Activated CD4-positive, CD25-positive, alpha-beta regulatory T cell treated with anti-CD3 and anti-CD28 coated beads, Interleukin-2, amount 50 U/mL, for 72 hours (primary cell): ENCODE results near the gene INPP5A.

Source experiments
- DNase-seq: peaks from one replicate; pipeline ENCODE4 v3.0.0; 2021

INPP5A gene

DNA sequence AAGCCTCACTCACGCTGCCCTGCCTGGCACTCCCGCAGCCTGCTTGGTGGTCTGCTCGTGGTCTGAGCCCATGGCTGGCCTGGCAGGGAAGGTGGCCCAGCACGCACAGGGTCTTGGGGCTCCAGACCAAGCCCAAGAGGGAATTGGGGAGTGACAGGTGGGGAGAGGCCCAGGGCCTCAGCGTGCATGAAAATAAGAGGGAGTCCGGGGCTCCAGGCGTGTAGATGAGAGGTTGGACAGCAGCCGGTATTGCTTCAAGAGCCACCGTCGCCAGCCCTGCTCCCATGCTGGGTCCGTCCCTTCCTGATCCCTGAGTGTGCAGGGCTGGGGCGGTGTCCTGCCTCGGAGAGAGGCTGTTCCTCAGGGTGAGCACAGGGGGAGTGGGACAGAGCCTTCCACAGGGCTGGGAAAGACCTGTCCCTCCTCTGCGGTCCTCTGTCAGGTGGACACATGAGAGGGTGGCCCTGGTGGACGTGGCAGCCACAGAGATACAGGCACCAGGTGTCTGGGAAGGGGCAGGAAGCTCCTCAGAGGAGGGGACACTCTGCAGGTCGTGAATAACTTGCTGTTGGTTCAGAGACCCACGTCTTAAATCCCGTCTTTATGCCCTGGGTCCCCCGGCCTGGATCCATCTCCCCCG, 113.1 kb downstream of the INPP5A start:
- DNase-seq = no peak

DNA sequence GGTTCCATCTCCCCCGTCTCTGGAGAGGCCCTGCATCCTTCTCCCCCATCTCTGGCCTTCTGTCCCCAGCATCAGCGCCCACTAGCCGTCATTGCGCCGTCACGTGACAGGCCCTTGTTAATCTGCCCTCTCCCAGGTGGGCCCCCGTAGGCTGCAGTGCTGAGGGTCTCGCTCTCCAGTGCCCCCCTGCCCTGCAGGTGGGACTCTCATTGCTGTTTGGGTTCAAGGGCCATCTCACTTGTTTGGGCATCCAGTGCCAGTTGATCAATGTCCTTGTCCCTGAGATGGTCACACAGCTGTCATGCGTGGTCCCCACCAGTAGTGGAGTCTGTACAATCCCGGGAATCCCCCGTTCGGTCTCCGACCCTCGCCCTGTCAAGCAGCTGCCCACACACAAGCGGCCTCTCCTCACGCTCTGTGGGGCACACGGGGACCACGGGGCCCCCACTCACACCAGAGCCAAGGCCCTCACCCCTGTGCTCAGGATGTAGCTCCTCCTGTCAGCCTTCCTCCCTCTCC, 114.0 kb downstream of the INPP5A start:
- DNase-seq = no peak

DNA sequence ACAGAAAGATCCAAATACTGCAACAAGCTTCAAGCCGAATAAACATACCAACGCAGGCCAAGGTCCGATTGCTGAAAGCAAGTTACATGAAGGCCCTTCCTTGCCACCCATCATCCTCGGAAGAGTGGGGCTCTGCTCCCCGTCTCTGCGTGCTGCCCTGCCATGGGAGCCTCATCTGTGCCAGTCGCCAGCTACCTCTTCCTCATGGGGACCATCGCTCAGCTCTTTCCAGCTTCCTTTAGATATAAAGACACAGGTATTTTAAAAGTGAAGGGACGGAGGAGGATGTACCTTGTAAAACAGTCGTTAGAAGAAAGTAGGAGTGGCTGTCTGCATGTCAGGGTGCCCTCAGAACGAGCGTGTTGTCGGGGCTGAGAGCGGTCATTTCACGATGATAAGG, 114.9 kb downstream of the INPP5A start:
- no peak for DNase-seq

- no peak for DNase-seq
Measured at GRCh38 chr10:132652936-132653590, 115.5 kb downstream of the INPP5A start.

- DNase-seq = no peak
Measured at GRCh38 chr10:132653721-132654120, 116.1 kb downstream of the INPP5A start.

DNA sequence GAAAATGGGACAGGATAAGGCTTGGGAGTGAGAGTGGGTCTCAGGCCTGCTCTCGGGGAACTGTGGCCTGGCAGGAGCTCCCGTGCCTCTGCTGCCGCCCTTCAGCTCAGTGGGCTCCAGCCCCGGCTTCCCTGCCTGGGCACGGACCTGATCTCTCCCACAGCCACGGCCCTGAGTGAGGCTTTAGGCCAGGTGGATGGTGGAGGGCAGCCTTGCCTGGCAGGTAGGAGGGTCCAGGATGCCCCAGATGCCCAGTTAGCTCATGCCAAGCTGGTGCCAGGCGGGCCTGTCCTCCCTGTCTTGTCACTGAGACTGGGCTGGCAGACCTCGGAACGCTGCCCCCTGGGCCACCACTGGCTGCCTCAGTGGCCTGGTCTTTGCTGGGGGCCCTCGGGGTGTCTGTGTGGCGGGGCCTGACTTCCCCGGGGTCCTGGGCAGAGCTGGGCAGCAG, 116.6 kb downstream of the INPP5A start:
- no peak for DNase-seq

GRCh38 chr10:132654708-132655661, 117.4 kb downstream of the INPP5A start:
- peak; percentile 60 for DNase-seq

DNA sequence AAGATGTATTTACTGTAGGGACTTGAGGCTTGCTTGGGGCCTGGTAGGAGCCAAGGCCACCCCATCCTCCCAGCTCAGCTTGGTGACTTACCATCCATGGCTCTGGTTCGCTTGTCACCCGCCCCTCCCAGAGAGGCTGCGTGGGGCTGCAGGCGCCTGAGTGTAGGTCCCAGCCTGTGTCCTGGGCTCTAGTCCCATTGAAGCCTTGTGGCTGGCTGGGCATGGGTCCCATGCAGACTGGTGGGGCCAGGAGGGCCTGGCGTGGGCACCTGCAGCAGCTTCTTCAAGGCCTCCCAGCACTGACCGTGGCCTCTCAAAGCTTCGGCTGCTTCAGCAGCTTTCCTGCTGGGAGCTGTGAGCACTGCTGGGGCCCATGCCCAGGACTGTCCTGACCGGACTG, 118.1 kb downstream of the INPP5A start:
- no peak for DNase-seq

- no peak for DNase-seq
Measured at GRCh38 chr10:132656283-132657126, 118.9 kb downstream of the INPP5A start.

DNA sequence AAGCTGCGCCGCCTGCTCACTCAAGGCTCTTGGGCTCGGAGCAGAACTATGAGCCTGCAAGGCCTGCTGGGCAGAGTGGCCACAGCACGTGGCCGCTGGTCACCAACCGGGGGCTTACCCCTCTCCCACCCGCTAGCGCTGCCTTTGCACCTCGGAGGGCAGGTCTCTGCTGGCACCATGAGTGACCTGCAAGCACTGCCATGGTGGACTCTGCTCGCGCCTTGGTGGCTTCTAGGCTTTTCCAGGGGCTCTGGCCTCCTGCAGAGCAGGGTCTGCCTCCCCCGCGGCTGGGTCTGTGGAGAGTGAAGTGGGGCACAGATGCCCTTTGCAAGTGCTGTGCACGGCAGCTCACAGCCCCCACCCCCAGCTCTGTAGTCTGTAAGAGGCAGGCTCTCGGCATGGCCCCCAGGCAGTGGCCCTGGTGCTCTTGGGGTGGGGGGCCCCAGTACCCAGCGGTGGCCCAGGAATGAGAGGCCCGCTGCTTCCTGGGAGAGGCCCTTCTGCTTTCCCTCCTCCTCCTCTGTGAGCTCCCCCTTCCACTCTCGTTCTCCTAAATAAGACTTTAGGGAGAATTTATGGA, 119.6 kb downstream of the INPP5A start:
- no peak for DNase-seq

DNA sequence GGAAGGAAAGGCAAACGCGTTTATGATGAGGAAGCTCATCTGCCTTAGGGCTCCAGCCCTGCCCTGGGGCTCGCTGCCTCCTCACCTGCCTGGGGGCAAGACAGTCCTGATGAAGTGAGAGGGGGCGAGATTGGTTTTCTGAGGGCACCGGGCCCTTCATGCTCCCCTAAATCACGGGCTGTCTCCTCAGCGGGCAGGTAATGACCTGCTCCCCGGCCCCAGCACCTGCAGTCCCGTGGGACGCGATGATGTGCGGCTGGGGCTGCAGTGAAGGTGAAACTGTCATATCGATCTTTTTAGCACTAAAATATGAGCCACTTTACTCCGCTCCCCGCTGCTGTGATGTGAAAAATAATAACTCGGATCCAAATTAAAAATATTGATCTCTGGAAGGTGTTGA, 120.2 kb downstream of the INPP5A start:
- no peak for DNase-seq

- no peak for DNase-seq
Measured at GRCh38 chr10:132658546-132659205, 121.1 kb downstream of the INPP5A start.

GRCh38 chr10:132659206-132660091, 121.9 kb downstream of the INPP5A start:
- DNase-seq = no peak

DNA sequence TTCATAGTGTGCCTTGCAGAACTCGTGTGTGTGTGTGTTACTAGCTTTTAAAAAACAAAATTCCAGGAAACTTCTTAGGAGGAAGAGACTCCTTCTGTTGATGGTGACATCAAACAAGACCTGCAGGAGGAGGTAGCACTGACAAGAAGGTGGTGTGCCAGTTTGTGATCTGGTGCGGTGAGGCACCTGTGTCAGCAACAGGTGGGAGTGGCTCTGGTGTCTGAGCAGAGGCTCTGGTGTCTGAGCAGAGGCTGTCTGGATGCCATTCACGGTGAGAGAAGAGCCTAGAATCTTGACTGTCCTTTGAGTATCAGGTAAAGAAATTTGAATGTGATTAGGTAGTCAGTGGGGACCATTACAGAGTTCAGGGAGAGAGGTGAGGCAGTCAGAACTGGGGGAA, 122.8 kb downstream of the INPP5A start:
- no peak for DNase-seq

DNA sequence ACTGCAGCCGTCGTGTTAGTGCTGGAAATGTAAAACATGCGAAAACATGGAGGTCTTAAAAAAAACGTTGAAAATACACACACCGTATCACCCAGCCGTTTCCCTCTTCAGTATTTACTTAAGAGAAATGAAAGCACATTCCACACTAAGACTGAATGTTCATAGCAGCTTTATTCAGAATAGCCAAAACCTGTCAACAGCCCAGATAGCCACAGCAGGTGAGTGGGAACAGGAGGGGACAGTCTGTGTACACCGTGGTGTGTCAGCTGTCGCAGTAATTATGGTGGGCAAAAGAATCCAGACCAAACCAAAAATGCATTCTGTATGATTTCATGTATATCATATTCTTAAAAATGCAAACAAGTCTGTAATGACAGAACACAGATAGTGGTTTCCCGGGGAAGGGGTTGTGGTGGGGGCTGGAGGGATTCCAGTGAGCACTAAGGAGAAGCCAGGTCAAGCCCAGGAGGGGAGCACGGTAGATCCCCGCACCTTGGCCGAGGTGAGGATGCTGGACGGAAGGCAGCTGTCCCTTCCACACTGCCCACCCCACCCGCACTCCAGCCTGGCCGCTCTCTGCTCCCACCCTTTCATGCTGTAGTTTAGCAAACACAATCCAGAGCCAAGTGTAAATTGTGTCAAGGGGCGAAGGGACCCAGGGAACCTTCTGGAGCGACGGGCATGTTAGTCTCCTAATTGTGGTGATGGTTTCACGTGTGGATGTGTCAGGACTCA, 124.8 kb downstream of the INPP5A start:
- DNase-seq = no peak

GRCh38 chr10:132663666-132664365, 126.2 kb downstream of the INPP5A start:
- DNase-seq = no peak

GRCh38 chr10:132664407-132664806, 126.8 kb downstream of the INPP5A start:
- DNase-seq = no peak

DNA sequence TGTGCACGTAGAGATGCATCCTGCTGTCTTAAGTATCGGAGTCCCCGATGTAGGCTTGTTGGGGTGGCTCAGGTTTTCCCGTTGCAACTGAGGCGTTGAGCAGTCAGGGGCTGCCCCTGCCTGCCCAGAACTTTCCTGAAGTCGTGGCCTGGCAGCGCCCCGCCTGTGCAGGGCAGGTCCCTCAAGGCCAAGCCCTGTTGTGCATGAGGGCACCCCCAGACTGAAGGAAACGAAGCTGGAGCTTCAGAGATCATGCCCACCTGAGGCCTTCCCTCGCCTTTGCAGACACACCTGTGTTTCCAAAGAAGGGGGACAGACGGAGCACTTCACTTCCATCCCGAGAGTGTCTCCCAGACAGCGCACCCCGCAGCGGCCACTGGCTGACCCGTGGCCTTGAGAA, 127.3 kb downstream of the INPP5A start:
- no peak for DNase-seq
